Activated T-cell treated with anti-CD3 and anti-CD28 coated beads for 4 hours (primary cell): ENCODE data around the gene C2orf78.

Experiments used
- DNase-seq: peaks from one replicate; pipeline ENCODE4 v3.0.0-alpha.2; 2020

The C2orf78 gene

DNA sequence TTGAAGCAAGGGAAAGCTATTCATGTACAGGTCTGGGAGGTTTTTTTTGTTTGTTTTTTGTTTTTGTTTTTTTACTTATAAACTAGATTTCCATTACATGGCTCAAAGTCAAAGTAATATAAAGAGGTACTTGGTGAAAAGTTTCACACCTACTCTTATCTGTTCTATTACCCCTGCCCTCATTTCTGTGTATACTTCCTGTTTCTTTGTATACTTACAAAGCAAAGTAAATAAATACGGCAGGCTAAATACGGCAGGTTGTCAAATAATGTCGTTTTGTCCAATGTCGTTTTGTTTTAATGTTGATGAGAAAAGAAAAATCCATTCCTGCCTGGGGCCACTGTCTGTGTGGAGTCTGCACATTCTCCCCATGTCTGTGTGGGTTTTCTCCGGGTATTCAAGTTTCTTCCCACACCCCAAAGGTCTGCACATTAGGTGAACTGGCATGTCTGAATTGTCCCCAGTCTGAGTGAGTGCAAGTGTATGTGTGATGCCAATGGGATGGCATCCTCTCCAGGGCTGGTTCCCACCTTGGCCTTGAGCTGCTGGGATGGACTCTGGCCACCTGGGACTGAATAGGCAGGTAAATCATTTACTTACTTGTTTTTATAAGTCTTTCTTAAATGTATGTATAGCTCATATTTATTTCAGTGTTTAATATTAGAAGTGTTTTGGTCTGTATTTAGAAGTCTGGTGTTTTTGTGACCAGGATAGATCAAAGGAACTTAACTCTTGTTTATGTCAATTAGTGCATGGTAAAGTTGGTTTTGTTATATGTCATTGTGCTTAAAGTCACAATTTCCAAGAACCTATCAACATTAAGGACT lies 58.1 kb downstream of the C2orf78 start:
- no peak for DNase-seq

DNA sequence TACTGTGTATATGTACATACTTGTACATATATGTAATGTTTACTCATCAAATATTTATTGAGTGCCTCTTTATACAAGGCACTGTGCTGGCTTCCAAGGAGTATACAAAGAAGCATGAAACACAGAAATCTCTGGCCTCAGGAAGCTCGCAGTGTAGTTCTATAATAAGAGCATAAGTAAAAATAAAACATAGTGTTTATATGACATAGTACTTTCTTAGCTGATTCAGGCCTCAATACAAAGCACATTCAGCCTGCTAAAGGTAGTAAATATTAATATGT lies 58.7 kb downstream of the C2orf78 start:
- no peak for DNase-seq

DNA sequence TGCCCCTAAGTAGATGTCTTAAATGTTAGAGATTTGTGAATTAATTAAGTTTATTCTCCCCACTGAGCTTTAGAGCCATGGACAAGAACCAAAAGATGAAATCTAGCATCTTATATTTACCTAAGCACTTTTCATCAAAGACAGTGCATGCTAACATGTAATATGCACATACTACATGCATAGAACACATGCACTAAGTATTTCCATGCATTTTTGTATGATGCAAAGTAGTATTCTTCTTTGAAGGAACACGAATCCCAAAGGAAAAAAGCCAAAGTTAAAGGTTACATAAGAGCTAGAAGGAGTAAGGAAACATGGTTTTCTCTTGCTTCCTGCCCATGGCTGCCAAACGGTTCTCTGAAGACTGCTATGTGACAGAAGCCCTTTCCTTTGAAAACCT lies 60.1 kb downstream of the C2orf78 start:
- DNase-seq = no peak

DNA sequence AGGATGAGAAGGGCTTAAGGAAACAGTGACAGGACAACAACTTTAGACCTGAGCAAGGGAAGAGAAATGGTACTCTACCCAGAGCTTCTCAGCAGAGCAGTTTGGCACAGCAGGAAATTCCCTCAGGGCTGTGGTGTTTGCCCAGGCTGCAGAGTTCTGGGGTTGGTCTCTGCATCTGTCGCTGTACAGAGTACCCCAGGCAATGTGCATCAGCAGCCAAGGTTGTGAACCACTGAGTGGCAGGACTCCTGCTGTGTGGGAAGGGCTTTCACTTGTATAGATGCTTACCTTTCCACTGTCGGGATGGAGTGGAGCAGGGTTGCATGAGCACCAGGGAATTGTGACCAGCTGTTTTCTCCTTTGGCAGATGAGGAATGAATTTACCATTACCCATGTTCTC lies 66.0 kb downstream of the C2orf78 start:
- no peak for DNase-seq

DNA sequence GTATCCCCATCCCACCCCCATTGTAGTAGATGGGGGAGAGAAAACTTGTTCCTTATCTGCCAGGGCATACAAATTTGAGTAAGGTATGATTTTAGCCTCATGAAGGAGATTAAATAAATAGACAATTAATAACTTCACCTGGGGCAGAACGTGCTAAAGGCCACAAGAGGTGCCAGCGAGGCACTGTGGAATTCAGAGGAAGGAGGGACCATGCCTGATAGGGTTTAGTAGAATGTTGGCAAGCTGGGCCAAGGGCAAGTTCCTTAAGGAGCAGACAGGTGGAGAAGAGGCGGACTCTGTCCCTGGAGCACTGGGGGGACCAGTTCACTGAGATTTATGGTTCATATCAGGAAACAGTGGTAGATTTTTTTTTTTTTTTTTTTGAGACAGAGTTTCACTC lies 67.3 kb downstream of the C2orf78 start:
- no peak for DNase-seq

DNA sequence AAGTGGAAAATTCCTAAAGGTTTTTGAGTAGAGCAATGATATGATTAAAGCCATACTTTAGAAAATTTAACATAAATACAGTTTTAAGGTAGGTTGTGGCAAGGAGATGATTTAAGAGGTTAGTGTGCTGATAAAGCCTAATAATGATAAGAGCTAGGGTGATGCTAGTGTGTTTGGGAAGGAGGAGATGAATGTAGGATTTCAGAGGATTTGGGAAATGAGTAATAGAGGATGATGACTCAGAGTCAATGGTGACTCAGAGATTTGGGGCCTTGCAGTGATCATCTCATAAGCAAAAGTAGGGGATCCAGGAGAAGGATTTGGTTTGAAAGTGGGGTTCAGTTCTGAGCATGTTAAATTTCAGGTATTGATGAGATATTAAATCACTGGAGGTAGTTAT lies 68.0 kb downstream of the C2orf78 start:
- no peak for DNase-seq

DNA sequence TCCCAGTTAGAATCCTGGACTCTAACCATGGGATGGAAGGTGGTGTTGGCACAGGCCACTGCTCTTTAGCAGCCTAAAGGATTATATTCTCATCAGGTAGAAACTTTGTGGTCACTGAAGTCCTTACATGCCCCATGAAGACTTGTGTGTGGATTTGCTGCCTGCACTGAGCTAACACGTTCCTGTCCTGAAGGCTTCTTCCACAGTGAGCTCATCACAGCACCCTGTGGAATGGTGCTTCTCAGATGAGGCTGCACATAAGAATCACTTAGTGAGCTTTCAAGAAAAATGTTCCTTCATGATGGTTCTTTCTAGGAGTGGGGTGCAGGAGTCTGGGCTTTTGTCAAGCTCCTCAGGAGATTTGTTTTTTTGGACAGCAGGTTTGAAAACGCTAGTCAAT lies 71.5 kb downstream of the C2orf78 start:
- no peak for DNase-seq

DNA sequence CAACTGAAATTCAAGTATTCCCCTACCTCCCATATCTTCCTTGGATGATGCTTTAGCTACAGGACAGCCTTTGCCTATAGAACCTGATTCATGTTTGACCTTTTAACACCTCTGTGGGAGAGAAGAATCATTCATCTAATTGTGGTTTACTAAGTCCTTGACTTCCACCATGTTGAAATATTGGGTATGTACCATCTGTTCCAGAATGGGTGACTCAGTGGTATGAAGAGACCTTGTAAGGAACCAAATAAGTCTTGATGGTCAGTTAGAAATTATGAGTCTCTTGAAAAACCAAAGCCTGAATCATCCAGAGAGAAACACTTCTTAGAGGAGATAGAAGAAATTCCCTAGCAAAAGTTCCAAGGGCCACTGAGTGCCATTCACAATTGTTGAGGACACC lies 72.2 kb downstream of the C2orf78 start:
- DNase-seq = no peak

DNA sequence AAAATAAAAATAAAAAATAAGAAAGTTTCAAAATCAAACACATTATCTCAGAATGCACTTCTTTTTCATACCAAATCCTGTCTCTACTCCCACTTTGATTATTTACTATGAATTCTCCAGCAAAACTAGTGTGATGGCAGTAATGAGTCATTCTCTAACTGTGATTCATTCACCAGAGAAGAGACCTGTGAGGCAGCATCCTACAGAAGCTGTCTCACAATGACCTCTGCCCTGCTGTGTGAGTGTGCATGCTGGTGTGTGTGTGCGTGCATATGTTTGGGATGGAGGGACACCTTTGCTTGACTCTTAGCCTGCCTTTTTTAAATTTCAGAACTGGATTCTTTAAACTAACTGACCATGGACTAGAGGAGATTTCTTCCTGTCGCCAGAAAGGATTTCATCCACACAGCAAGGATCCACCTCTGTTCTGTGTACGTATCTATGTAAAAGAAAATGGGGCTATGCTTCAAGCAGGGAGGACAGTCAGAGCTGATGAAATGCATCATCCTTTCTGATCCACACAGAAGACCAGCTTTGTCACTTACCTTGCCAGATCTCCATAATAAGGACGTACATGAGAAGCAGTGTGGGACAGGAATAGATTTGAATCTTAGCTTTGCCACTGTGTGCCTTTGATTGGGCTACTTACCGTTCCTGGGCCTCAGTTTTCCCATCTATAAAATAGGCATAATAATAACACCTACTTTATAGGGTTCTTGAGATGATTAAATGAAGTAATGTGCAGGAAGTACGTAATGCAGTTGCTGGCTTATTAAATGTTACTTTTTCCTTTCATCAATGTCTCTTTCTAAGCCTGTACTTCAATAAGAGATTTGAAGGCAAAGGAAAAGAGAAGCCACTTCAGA lies 76.0 kb downstream of the C2orf78 start:
- DNase-seq = peak; percentile 3

DNA sequence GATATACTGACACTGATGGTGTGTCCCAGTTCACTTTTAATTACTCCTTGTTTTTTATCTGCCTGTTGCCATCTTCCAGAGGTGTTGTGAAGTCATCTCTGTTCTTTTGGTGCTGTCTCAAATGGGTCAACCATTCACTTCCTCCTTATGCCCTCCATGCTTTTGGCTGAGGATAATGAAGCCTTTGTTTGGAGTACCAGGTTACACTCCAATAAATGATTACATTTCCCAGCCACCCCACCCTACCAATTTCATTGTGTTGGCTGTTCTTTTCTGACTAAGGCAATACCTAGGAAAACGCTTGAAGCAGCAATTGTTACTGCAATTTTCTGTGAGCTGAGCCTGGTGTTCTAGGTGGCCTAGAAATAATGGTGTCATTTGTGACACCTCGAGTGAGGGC lies 79.0 kb downstream of the C2orf78 start:
- DNase-seq = no peak
